Caco-2 (cell line): ENCODE measurements around the gene SGMS1. TPM values are rescaled to one million over a fixed set of nuclear protein-coding genes. Genes with fewer than 3 reads are reported as not detected.
"Not testable (repeated sequence)": the region's sequence is repeated elsewhere in the genome, so short reads cannot be mapped to it uniquely, and the experiment has no call there.

Experiments
- BruUV-seq: library from RNA; stranded (reverse); fragments of 400-500 nt; replicated peaks from 2 replicates; lab custom pipeline; 2021; lab: Mats Ljungman, UMichigan
- CTCF ChIA-PET: fragments of 300-600 bp; sonication (Branson Sonifier 250); formaldehyde crosslinking; loops from one replicate; lab custom pipeline; 2022; ENCODE audit warnings: antibody characterized with exemption; lab: Charles Lee
- POLR2A ChIA-PET: fragments of 300-600 bp; sonication (Branson Sonifier 250); formaldehyde crosslinking; loops from one replicate; lab custom pipeline; 2022; ENCODE audit warnings: antibody characterized with exemption; lab: Charles Lee
- DNase-seq, 2 experiments: peaks; one replicate each; pipeline versions ENCODE4 v3.0.0 to v3.0.0-alpha.2; 2020 to 2022
- H3K27me3 ChIP-seq: replicated peaks from 2 replicates; pipeline ENCODE4 v1.6.0; 2011; ENCODE audit warnings: low read length; ENCODE audit not compliant: control insufficient read depth, insufficient read depth
- H3K36me3 ChIP-seq: 2 replicates; pipeline ENCODE4 v1.5.1; 2011; ENCODE audit warnings: low read length; ENCODE audit not compliant: control insufficient read depth, insufficient read depth
- H3K4me1 ChIP-seq: fragments of 250-450 bp; sonication (Bioruptor Pico); 2 replicates; pipeline ENCODE4 v1.5.1; 2020; ENCODE audit warnings: mild to moderate bottlenecking
- H3K4me3 ChIP-seq: 2 replicates; pipeline ENCODE4 v1.5.1; 2011; ENCODE audit warnings: low read depth, mild to moderate bottlenecking, control low read depth, low read length
- H3K9me3 ChIP-seq: fragments of 250-450 bp; sonication (Bioruptor Pico); 2 replicates; pipeline ENCODE4 v1.5.1; 2020; ENCODE audit warnings: mild to moderate bottlenecking, moderate library complexity
- H3K27ac Mint-ChIP-seq: one replicate; pipeline ENCODE4 v1.8.0; 2022; ENCODE audit warnings: mixed read lengths; ENCODE audit not compliant: unreplicated experiment
- H3K27me3 Mint-ChIP-seq: one replicate; pipeline ENCODE4 v1.8.0; 2022; ENCODE audit warnings: mixed read lengths; ENCODE audit not compliant: insufficient read depth, unreplicated experiment
- H3K36me3 Mint-ChIP-seq: one replicate; pipeline ENCODE4 v1.8.0; 2022; ENCODE audit warnings: mild to moderate bottlenecking, mixed read lengths; ENCODE audit not compliant: insufficient read depth, unreplicated experiment
- H3K4me1 Mint-ChIP-seq: one replicate; pipeline ENCODE4 v1.8.0; 2022; ENCODE audit warnings: low read depth, mixed read lengths; ENCODE audit not compliant: unreplicated experiment
- H3K4me3 Mint-ChIP-seq: one replicate; pipeline ENCODE4 v1.8.0; 2022; ENCODE audit warnings: mild to moderate bottlenecking, moderate library complexity, mixed read lengths; ENCODE audit not compliant: unreplicated experiment
- H3K9me3 Mint-ChIP-seq: one replicate; pipeline ENCODE4 v1.8.0; 2022; ENCODE audit warnings: mixed read lengths; ENCODE audit not compliant: unreplicated experiment
- intact Hi-C: fragments of 100-400 bp; cut with micrococcal nuclease; formaldehyde crosslinking; loops from one replicate; pipeline ENCODE4 v1.10.0; 2022; ENCODE audit not compliant: unreplicated experiment
- total RNA-seq: library from RNA; stranded (reverse); gene quantifications from 2 replicates; pipeline ENCODE4 v1.2.3, GENCODE V29; 2022
- TF ChIP-seq, protein P1 (sequence below), 2 experiments: fragments of 200-600 bp in 1 of 2; IDR thresholded peaks; 1 replicate in 1 of 2; 2 replicates in 1 of 2; pipeline versions ENCODE4 v1.5.1 to v1.8.0; 2011 to 2022; ENCODE audit warnings: antibody characterized with exemption in 1 of 2, control low read depth in 1 of 2, inconsistent platforms in 1 of 2, low read depth in 1 of 2, low read length in 1 of 2, mild to moderate bottlenecking in 1 of 2, moderate library complexity in 1 of 2; ENCODE audit not compliant: insufficient read depth in 1 of 2, severe bottlenecking in 1 of 2, unreplicated experiment in 1 of 2

SGMS1 gene
- total RNA-seq, 1 experiment from 2014 or later, result 30.5 TPM

DNA sequence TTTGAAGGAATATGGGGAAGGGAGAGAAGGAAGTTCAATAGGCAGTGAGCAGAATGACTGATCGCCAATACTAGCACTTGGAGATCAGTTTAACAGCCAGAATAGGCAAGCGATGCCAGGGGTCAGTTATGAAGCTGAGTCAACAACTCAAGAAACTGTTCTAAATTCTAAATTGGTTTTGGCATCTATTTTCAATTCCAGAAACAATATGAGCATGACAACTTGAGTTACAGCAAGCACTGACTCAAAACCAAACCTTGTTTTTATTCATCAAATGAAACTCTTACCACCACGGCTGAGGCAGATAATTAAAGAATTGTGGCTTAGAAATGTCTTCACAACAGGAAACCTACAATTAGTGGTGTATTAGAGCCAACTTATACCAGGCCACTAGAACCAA lies 192.0 kb downstream of the SGMS1 start:
- Mint-ChIP-seq H3K4me1 (no peaks in the 10 kb centered on the region), H3K36me3 (no peaks in the 10 kb centered on the region), H3K27me3 (no peaks in the 10 kb centered on the region), H3K27ac (no peak overlapping the region), H3K4me3 (no peak overlapping the region), H3K9me3 (no peaks in the 10 kb centered on the region)
- Histone ChIP-seq H3K36me3 (no peaks in the 10 kb centered on the region), H3K9me3 (no peaks in the 10 kb centered on the region), H3K27me3 (no peaks in the 10 kb centered on the region), H3K4me1 (no peaks in the 10 kb centered on the region), H3K4me3 (no peak overlapping the region)
- BruUV-seq, result no TSS peak
- TF ChIP-seq, protein P1, sequence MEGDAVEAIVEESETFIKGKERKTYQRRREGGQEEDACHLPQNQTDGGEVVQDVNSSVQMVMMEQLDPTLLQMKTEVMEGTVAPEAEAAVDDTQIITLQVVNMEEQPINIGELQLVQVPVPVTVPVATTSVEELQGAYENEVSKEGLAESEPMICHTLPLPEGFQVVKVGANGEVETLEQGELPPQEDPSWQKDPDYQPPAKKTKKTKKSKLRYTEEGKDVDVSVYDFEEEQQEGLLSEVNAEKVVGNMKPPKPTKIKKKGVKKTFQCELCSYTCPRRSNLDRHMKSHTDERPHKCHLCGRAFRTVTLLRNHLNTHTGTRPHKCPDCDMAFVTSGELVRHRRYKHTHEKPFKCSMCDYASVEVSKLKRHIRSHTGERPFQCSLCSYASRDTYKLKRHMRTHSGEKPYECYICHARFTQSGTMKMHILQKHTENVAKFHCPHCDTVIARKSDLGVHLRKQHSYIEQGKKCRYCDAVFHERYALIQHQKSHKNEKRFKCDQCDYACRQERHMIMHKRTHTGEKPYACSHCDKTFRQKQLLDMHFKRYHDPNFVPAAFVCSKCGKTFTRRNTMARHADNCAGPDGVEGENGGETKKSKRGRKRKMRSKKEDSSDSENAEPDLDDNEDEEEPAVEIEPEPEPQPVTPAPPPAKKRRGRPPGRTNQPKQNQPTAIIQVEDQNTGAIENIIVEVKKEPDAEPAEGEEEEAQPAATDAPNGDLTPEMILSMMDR (IDR thresholded peaks at IDR 0.05; ENCODE audit: insufficient read depth in 1 of 2, low read depth in 1 of 2, low read length in 1 of 2, severe bottlenecking in 1 of 2, unreplicated experiment in 1 of 2), result no peak
- POLR2A ChIA-PET, result no interaction called here
- no peak for DNase-seq
- CTCF ChIA-PET, result no interaction called here
- intact Hi-C loops, result no loop called here

DNA sequence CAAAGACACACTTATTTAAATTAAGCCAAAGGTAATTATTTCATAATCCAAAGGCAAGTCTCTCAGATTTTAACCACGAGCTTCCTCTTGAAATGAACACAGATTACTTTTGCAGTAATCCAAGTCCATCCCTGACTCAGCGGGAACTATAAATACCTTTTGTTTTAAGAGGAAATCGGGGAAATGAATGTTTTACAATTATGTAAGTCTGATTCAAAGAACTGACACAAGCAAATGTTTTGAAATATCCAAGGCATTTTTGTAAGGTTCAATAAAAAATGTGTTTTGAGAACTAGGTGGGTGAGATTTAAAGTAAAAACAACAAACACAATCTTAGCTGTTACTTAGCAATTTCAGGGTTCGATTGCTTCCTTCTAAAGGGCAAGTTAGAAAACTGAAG lies 192.6 kb downstream of the SGMS1 start:
- H3K27me3 Mint-ChIP-seq, result no peaks in the 10 kb centered on the region
- no peak overlapping the region for H3K4me3 Mint-ChIP-seq
- ChIA-PET CTCF (no interaction called here), POLR2A (no interaction called here)
- no peaks in the 10 kb centered on the region for H3K36me3 ChIP-seq
- TF ChIP-seq, protein P1 (IDR thresholded peaks at IDR 0.05; ENCODE audit: insufficient read depth in 1 of 2, low read depth in 1 of 2, low read length in 1 of 2, severe bottlenecking in 1 of 2, unreplicated experiment in 1 of 2), result no peak
- no peak overlapping the region for H3K27ac Mint-ChIP-seq
- no peaks in the 10 kb centered on the region for H3K27me3 ChIP-seq
- no peaks in the 10 kb centered on the region for H3K9me3 ChIP-seq
- intact Hi-C loops, result no loop called here
- no peaks in the 10 kb centered on the region for H3K4me1 Mint-ChIP-seq
- no peak for DNase-seq
- no peaks in the 10 kb centered on the region for H3K9me3 Mint-ChIP-seq
- no peaks in the 10 kb centered on the region for H3K36me3 Mint-ChIP-seq
- H3K4me1 ChIP-seq, result no peaks in the 10 kb centered on the region
- H3K4me3 ChIP-seq, result no peak overlapping the region
- BruUV-seq, result no TSS peak

DNA sequence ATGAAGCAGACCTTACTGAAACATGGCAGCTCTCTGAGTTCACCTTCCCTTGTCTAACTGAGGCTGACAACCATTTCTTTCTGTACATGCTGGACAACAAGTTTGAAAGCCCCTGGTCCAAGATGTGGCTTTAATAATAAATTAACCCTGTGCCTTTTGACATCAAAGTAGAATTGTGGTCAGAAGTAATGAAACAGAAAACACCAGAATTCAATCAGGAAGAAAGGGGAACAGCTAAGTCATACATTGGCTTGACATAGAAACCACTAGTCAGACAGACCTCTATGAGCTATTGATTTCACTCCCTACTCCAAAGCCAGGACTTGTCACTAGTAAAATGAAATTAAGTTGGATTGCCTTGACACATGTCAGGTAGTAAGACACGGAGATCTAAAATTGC lies 197.3 kb downstream of the SGMS1 start:
- BruUV-seq, result no TSS peak
- no peaks in the 10 kb centered on the region for H3K36me3 Mint-ChIP-seq
- TF ChIP-seq, protein P1 (IDR thresholded peaks at IDR 0.05; ENCODE audit: insufficient read depth in 1 of 2, low read depth in 1 of 2, low read length in 1 of 2, severe bottlenecking in 1 of 2, unreplicated experiment in 1 of 2), result no peak
- Histone ChIP-seq H3K27me3 (no peaks in the 10 kb centered on the region), H3K9me3 (no peaks in the 10 kb centered on the region), H3K4me1 (no peaks in the 10 kb centered on the region), H3K36me3 (no peaks in the 10 kb centered on the region), H3K4me3 (no peak overlapping the region)
- POLR2A ChIA-PET, result no interaction called here
- H3K4me3 Mint-ChIP-seq, result no peak overlapping the region
- no peaks in the 10 kb centered on the region for H3K27me3 Mint-ChIP-seq
- H3K9me3 Mint-ChIP-seq, result no peaks in the 10 kb centered on the region
- CTCF ChIA-PET, result no interaction called here
- H3K27ac Mint-ChIP-seq, result no peak overlapping the region
- no peak for DNase-seq
- intact Hi-C loops, result no loop called here
- no peaks in the 10 kb centered on the region for H3K4me1 Mint-ChIP-seq

DNA sequence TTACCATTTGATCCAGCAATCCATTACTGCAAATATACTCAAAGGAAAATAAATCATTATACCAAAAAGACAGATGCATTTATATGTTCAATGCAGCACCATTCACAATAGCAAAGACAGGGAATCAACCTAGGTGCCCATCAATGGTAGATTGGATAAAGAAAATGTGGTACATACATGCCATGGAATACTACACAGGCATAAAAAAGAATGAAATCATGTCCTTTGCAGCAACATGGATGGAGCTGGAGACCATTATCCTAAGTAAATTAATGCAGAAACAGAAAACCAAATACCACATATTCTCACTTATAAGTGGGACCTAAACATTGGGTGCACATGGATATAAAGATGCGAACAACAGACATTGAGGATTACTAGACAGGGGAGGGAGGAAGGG lies 198.5 kb downstream of the SGMS1 start:
- H3K27me3 Mint-ChIP-seq, H3K36me3 Mint-ChIP-seq, H3K4me3 ChIP-seq, H3K4me1 ChIP-seq, H3K9me3 ChIP-seq, H3K36me3 ChIP-seq, DNase-seq, H3K27ac Mint-ChIP-seq, POLR2A ChIA-PET, intact Hi-C loops, BruUV-seq, H3K4me3 Mint-ChIP-seq, H3K27me3 ChIP-seq, CTCF ChIA-PET, H3K9me3 Mint-ChIP-seq: not testable (repeated sequence)
- peaks cover 12% of the 10 kb centered on the region for H3K4me1 Mint-ChIP-seq
